ENCODE data around the gene GTF2IRD2.
"Not testable (repeated sequence)": the region's sequence is repeated elsewhere in the genome, so short reads cannot be mapped to it uniquely, and the experiment has no call there.

GTF2IRD2 gene

GRCh38 chr7:74783595-74783994, 67.8 kb downstream of the GTF2IRD2 start:
- not testable (repeated sequence) for H3K36me3 ChIP-seq (ENCODE audit: control insufficient read depth, insufficient read depth, low read length); H3K27ac ChIP-seq (ENCODE audit: low read depth, low read length, severe bottlenecking)
- 89% methylated on average over 1 of the region's 5 CpGs; no CpG with 5 or more reads in 1 of the 2 experiments for WGBS, 2 experiments (ENCODE audit: insufficient coverage in 2 of 2)

GRCh38 chr7:74781746-74782145, 69.7 kb downstream of the GTF2IRD2 start:
- no CpG with 5 or more reads among the region's 6 CpGs for WGBS, 2 experiments (ENCODE audit: insufficient coverage in 2 of 2)
- not testable (repeated sequence) for H3K4me3 ChIP-seq (ENCODE audit: extremely low read depth, insufficient read depth, low read length, poor library complexity, severe bottlenecking); H3K9me3 ChIP-seq (ENCODE audit: control insufficient read depth, low read length); H3K36me3 ChIP-seq (ENCODE audit: control insufficient read depth, insufficient read depth, low read length); H3K27ac ChIP-seq (ENCODE audit: low read depth, low read length, severe bottlenecking); H3K4me1 ChIP-seq (ENCODE audit: control insufficient read depth, insufficient read depth, low read length, poor library complexity, severe bottlenecking)

More at GRCh38 chr7:74783595-74783994, 67.8 kb downstream of the GTF2IRD2 start:
- not testable (repeated sequence) for H3K9me3 ChIP-seq (ENCODE audit: control insufficient read depth, low read length); H3K4me1 ChIP-seq (ENCODE audit: control insufficient read depth, insufficient read depth, low read length, poor library complexity, severe bottlenecking); H3K4me3 ChIP-seq (ENCODE audit: extremely low read depth, insufficient read depth, low read length, poor library complexity, severe bottlenecking)

GRCh38 chr7:74779053-74779452, 72.4 kb downstream of the GTF2IRD2 start:
- not testable (repeated sequence) for H3K36me3 ChIP-seq (ENCODE audit: control insufficient read depth, insufficient read depth, low read length); H3K27ac ChIP-seq (ENCODE audit: low read depth, low read length, severe bottlenecking); H3K4me1 ChIP-seq (ENCODE audit: control insufficient read depth, insufficient read depth, low read length, poor library complexity, severe bottlenecking); H3K9me3 ChIP-seq (ENCODE audit: control insufficient read depth, low read length); H3K4me3 ChIP-seq (ENCODE audit: extremely low read depth, insufficient read depth, low read length, poor library complexity, severe bottlenecking)
- no CpG with 5 or more reads among the region's 17 CpGs for WGBS, 2 experiments (ENCODE audit: insufficient coverage in 2 of 2)

GRCh38 chr7:74775111-74775510, 76.3 kb downstream of the GTF2IRD2 start:
- not testable (repeated sequence) for H3K4me3 ChIP-seq (ENCODE audit: extremely low read depth, insufficient read depth, low read length, poor library complexity, severe bottlenecking); H3K9me3 ChIP-seq (ENCODE audit: control insufficient read depth, low read length); H3K27ac ChIP-seq (ENCODE audit: low read depth, low read length, severe bottlenecking); H3K36me3 ChIP-seq (ENCODE audit: control insufficient read depth, insufficient read depth, low read length); H3K4me1 ChIP-seq (ENCODE audit: control insufficient read depth, insufficient read depth, low read length, poor library complexity, severe bottlenecking)
- WGBS, 2 experiments (ENCODE audit: insufficient coverage in 2 of 2), result no CpG with 5 or more reads among the region's 6 CpGs

GRCh38 chr7:74773760-74774750, 77.3 kb downstream of the GTF2IRD2 start, which contains the start of gene NCF1:
Gene NCF1, plus strand, starts transcription at chr7:74774011. Its CDS starts 21 bp downstream, at chr7:74774032.
- H3K27ac ChIP-seq (ENCODE audit: low read depth, low read length, severe bottlenecking); H3K4me3 ChIP-seq (ENCODE audit: extremely low read depth, insufficient read depth, low read length, poor library complexity, severe bottlenecking); H3K9me3 ChIP-seq (ENCODE audit: control insufficient read depth, low read length); H3K36me3 ChIP-seq (ENCODE audit: control insufficient read depth, insufficient read depth, low read length); H3K4me1 ChIP-seq (ENCODE audit: control insufficient read depth, insufficient read depth, low read length, poor library complexity, severe bottlenecking): not testable (repeated sequence)
- WGBS, 2 experiments (ENCODE audit: insufficient coverage in 2 of 2), result no CpG with 5 or more reads among the region's 21 CpGs

GRCh38 chr7:74772093-74772492, 79.3 kb downstream of the GTF2IRD2 start:
- H3K27ac ChIP-seq (ENCODE audit: low read depth, low read length, severe bottlenecking); H3K4me1 ChIP-seq (ENCODE audit: control insufficient read depth, insufficient read depth, low read length, poor library complexity, severe bottlenecking); H3K9me3 ChIP-seq (ENCODE audit: control insufficient read depth, low read length); H3K36me3 ChIP-seq (ENCODE audit: control insufficient read depth, insufficient read depth, low read length); H3K4me3 ChIP-seq (ENCODE audit: extremely low read depth, insufficient read depth, low read length, poor library complexity, severe bottlenecking): not testable (repeated sequence)
- 84 to 100% methylated on average over 4 of the region's 6 CpGs for WGBS, 2 experiments (ENCODE audit: insufficient coverage in 2 of 2)

GRCh38 chr7:74770062-74770461, 81.3 kb downstream of the GTF2IRD2 start:
- H3K4me3 ChIP-seq (ENCODE audit: extremely low read depth, insufficient read depth, low read length, poor library complexity, severe bottlenecking); H3K4me1 ChIP-seq (ENCODE audit: control insufficient read depth, insufficient read depth, low read length, poor library complexity, severe bottlenecking); H3K27ac ChIP-seq (ENCODE audit: low read depth, low read length, severe bottlenecking); H3K36me3 ChIP-seq (ENCODE audit: control insufficient read depth, insufficient read depth, low read length); H3K9me3 ChIP-seq (ENCODE audit: control insufficient read depth, low read length): not testable (repeated sequence)
- WGBS, 2 experiments (ENCODE audit: insufficient coverage in 2 of 2), result 89% methylated on average over 3 of the region's 7 CpGs; no CpG with 5 or more reads in 1 of the 2 experiments

GRCh38 chr7:74766991-74767390, 84.4 kb downstream of the GTF2IRD2 start:
- not testable (repeated sequence) for H3K9me3 ChIP-seq (ENCODE audit: control insufficient read depth, low read length); H3K4me1 ChIP-seq (ENCODE audit: control insufficient read depth, insufficient read depth, low read length, poor library complexity, severe bottlenecking); H3K36me3 ChIP-seq (ENCODE audit: control insufficient read depth, insufficient read depth, low read length); H3K4me3 ChIP-seq (ENCODE audit: extremely low read depth, insufficient read depth, low read length, poor library complexity, severe bottlenecking); H3K27ac ChIP-seq (ENCODE audit: low read depth, low read length, severe bottlenecking)
- 98% methylated on average over 6 of the region's 10 CpGs; no CpG with 5 or more reads in 1 of the 2 experiments for WGBS, 2 experiments (ENCODE audit: insufficient coverage in 2 of 2)

GRCh38 chr7:74766509-74766908, 84.9 kb downstream of the GTF2IRD2 start:
- not testable (repeated sequence) for H3K9me3 ChIP-seq (ENCODE audit: control insufficient read depth, low read length); H3K4me1 ChIP-seq (ENCODE audit: control insufficient read depth, insufficient read depth, low read length, poor library complexity, severe bottlenecking); H3K27ac ChIP-seq (ENCODE audit: low read depth, low read length, severe bottlenecking); H3K36me3 ChIP-seq (ENCODE audit: control insufficient read depth, insufficient read depth, low read length); H3K4me3 ChIP-seq (ENCODE audit: extremely low read depth, insufficient read depth, low read length, poor library complexity, severe bottlenecking)
- no CpG with 5 or more reads among the region's 7 CpGs for WGBS, 2 experiments (ENCODE audit: insufficient coverage in 2 of 2)

GRCh38 chr7:74765205-74765918, 86.0 kb downstream of the GTF2IRD2 start:
- H3K27ac ChIP-seq (ENCODE audit: low read depth, low read length, severe bottlenecking); H3K4me1 ChIP-seq (ENCODE audit: control insufficient read depth, insufficient read depth, low read length, poor library complexity, severe bottlenecking); H3K9me3 ChIP-seq (ENCODE audit: control insufficient read depth, low read length); H3K4me3 ChIP-seq (ENCODE audit: extremely low read depth, insufficient read depth, low read length, poor library complexity, severe bottlenecking); H3K36me3 ChIP-seq (ENCODE audit: control insufficient read depth, insufficient read depth, low read length): not testable (repeated sequence)
- WGBS, 2 experiments (ENCODE audit: insufficient coverage in 2 of 2), result no CpG with 5 or more reads among the region's 17 CpGs

- not testable (repeated sequence) for H3K36me3 ChIP-seq (ENCODE audit: control insufficient read depth, insufficient read depth, low read length); H3K9me3 ChIP-seq (ENCODE audit: control insufficient read depth, low read length); H3K4me3 ChIP-seq (ENCODE audit: extremely low read depth, insufficient read depth, low read length, poor library complexity, severe bottlenecking); H3K4me1 ChIP-seq (ENCODE audit: control insufficient read depth, insufficient read depth, low read length, poor library complexity, severe bottlenecking)
- H3K27ac ChIP-seq (ENCODE audit: low read depth, low read length, severe bottlenecking), result peak overlapping the region; percentile 36
- WGBS, 2 experiments (ENCODE audit: insufficient coverage in 2 of 2), result no CpG with 5 or more reads among the region's 3 CpGs
These were observed 92.4 kb downstream of the GTF2IRD2 start for GRCh38 chr7:74758982-74759381.
